Mesendoderm (in vitro differentiated cells): ENCODE results near the gene XKR3.
"Not testable (repeated sequence)": the region's sequence is repeated elsewhere in the genome, so short reads cannot be mapped to it uniquely, and the experiment has no call there.

Experiments used
- DNase-seq: peaks from one replicate; pipeline ENCODE4 v3.0.0; 2013
- H2AK5ac ChIP-seq: 2 replicates; pipeline ENCODE4 v1.6.1; 2013; ENCODE audit warnings: low read length, inconsistent platforms
- H2BK120ac ChIP-seq: 2 replicates; pipeline ENCODE4 v1.6.1; 2013; ENCODE audit warnings: low read depth, mild to moderate bottlenecking, low read length, moderate library complexity, mixed read lengths
- H2BK15ac ChIP-seq: replicated peaks from 2 replicates; pipeline ENCODE4 v1.6.1; 2013; ENCODE audit warnings: low read depth, mild to moderate bottlenecking, moderate library complexity
- H2BK5ac ChIP-seq: 2 replicates; pipeline ENCODE4 v1.6.1; 2013; ENCODE audit warnings: low read length, inconsistent platforms
- H3K18ac ChIP-seq: 2 replicates; pipeline ENCODE4 v1.6.1; 2013; ENCODE audit warnings: mild to moderate bottlenecking, low read length, mixed read lengths
- H3K23ac ChIP-seq: one replicate; pipeline ENCODE4 v1.6.1; 2013; ENCODE audit warnings: low read length
- H3K27ac ChIP-seq: 2 replicates; pipeline ENCODE4 v1.5.1; 2013; ENCODE audit warnings: low read depth, mild to moderate bottlenecking, inconsistent platforms, low read length, moderate library complexity
- H3K27me3 ChIP-seq: 2 replicates; pipeline ENCODE4 v1.6.1; 2013; ENCODE audit warnings: low read length, control low read depth, mild to moderate bottlenecking, inconsistent platforms; ENCODE audit not compliant: insufficient read depth, poor library complexity
- H3K36me3 ChIP-seq: 2 replicates; pipeline ENCODE4 v1.6.1; 2013; ENCODE audit warnings: low read length, inconsistent platforms; ENCODE audit not compliant: control insufficient read depth, insufficient read depth
- H3K4ac ChIP-seq: one replicate; pipeline ENCODE4 v1.6.1; 2013; ENCODE audit warnings: low read depth, mild to moderate bottlenecking, low read length, moderate library complexity
- H3K4me1 ChIP-seq: 2 replicates; pipeline ENCODE4 v1.6.1; 2013; ENCODE audit warnings: low read depth, low read length, inconsistent platforms; ENCODE audit not compliant: control insufficient read depth
- H3K4me2 ChIP-seq: 2 replicates; pipeline ENCODE4 v1.6.1; 2013; ENCODE audit warnings: low read length
- H3K4me3 ChIP-seq: 2 replicates; pipeline ENCODE4 v1.5.1; 2013; ENCODE audit warnings: mild to moderate bottlenecking, low read length
- H3K56ac ChIP-seq: one replicate; pipeline ENCODE4 v1.6.1; 2013; ENCODE audit warnings: low read length
- H3K79me1 ChIP-seq: 2 replicates; pipeline ENCODE4 v1.6.1; 2013; ENCODE audit warnings: low read length, inconsistent platforms
- H3K79me2 ChIP-seq: 2 replicates; pipeline ENCODE4 v1.6.1; 2013; ENCODE audit warnings: mild to moderate bottlenecking, low read length; ENCODE audit not compliant: control insufficient read depth, insufficient read depth
- H3K9ac ChIP-seq: 2 replicates; pipeline ENCODE4 v1.6.1; 2013; ENCODE audit warnings: low read length, inconsistent platforms
- H4K5ac ChIP-seq: one replicate; pipeline ENCODE4 v1.6.1; 2013; ENCODE audit warnings: low read length
- H4K8ac ChIP-seq: one replicate; pipeline ENCODE4 v1.6.1; 2013; ENCODE audit warnings: low read depth, mild to moderate bottlenecking, control low read depth, low read length, moderate library complexity
- WGBS: extraction: QIAGEN DNeasy Blood & Tissue Kit; methylation state at CpG from one replicate; pipeline ENCODE4 v1.1.7; 2013; ENCODE audit warnings: low lambda C conversion rate, missing lambda C conversion rate; ENCODE audit not compliant: insufficient coverage; ENCODE audit errors: extremely low coverage; 5-methylcytosine and 5-hydroxymethylcytosine counted together

Gene XKR3

GRCh38 chr22:16851268-16851996 is 26.2 kb upstream of the XKR3 start:
- not testable (repeated sequence) for H3K9ac ChIP-seq, H3K23ac ChIP-seq, H3K27me3 ChIP-seq, H3K36me3 ChIP-seq, H2AK5ac ChIP-seq, H2BK5ac ChIP-seq, H3K79me2 ChIP-seq, H3K4me3 ChIP-seq, H4K8ac ChIP-seq, H3K27ac ChIP-seq, H2BK15ac ChIP-seq, H3K79me1 ChIP-seq, H3K56ac ChIP-seq, H2BK120ac ChIP-seq, H4K5ac ChIP-seq, H3K4me1 ChIP-seq, H3K4ac ChIP-seq, H3K4me2 ChIP-seq, H3K18ac ChIP-seq
- WGBS: no CpG with 5 or more reads among the region's 1 CpG
- DNase-seq: peak; percentile 81

GRCh38 chr22:16847271-16847670 is 22.1 kb upstream of the XKR3 start:
- Histone ChIP-seq H3K4me1 (no peaks in the 10 kb centered on the region), H2AK5ac (no peak overlapping the region), H3K4ac (no peak overlapping the region), H3K79me2 (no peaks in the 10 kb centered on the region), H3K9ac (no peak overlapping the region), H3K4me3 (no peak overlapping the region), H2BK120ac (no peak overlapping the region), H3K27me3 (no peaks in the 10 kb centered on the region), H4K5ac (no peak overlapping the region), H3K79me1 (no peaks in the 10 kb centered on the region), H4K8ac (no peak overlapping the region), H3K27ac (no peak overlapping the region), H3K36me3 (no peaks in the 10 kb centered on the region), H2BK15ac (no peak overlapping the region), H3K56ac (no peak overlapping the region), H2BK5ac (no peak overlapping the region), H3K18ac (no peak overlapping the region), H3K23ac (no peak overlapping the region), H3K4me2 (no peak overlapping the region)
- WGBS: no CpG with 5 or more reads among the region's 1 CpG
- no peak for DNase-seq

GRCh38 chr22:16845881-16846280 is 20.7 kb upstream of the XKR3 start:
- Histone ChIP-seq H3K23ac (no peak overlapping the region), H3K4me3 (no peak overlapping the region), H2BK120ac (no peak overlapping the region), H3K79me2 (no peaks in the 10 kb centered on the region), H4K8ac (no peak overlapping the region), H3K36me3 (no peaks in the 10 kb centered on the region), H3K18ac (no peak overlapping the region), H3K27me3 (no peaks in the 10 kb centered on the region), H3K56ac (no peak overlapping the region), H3K27ac (no peak overlapping the region), H2BK5ac (no peak overlapping the region), H3K4me1 (no peaks in the 10 kb centered on the region), H2AK5ac (no peak overlapping the region), H4K5ac (no peak overlapping the region), H3K9ac (no peak overlapping the region), H3K4me2 (no peak overlapping the region), H2BK15ac (no peak overlapping the region), H3K4ac (no peak overlapping the region), H3K79me1 (no peaks in the 10 kb centered on the region)
- WGBS: no CpG with 5 or more reads among the region's 7 CpGs
- no peak for DNase-seq

GRCh38 chr22:16845465-16845864 is 20.3 kb upstream of the XKR3 start:
- Histone ChIP-seq H2AK5ac (no peak overlapping the region), H4K5ac (no peak overlapping the region), H2BK15ac (no peak overlapping the region), H3K36me3 (no peaks in the 10 kb centered on the region), H3K4ac (no peak overlapping the region), H3K56ac (no peak overlapping the region), H3K18ac (no peak overlapping the region), H3K9ac (no peak overlapping the region), H3K27me3 (no peaks in the 10 kb centered on the region), H4K8ac (no peak overlapping the region), H3K79me1 (no peaks in the 10 kb centered on the region), H3K4me3 (no peak overlapping the region), H3K79me2 (no peaks in the 10 kb centered on the region), H3K4me2 (no peak overlapping the region), H2BK120ac (no peak overlapping the region), H3K23ac (no peak overlapping the region), H3K27ac (no peak overlapping the region), H3K4me1 (no peaks in the 10 kb centered on the region), H2BK5ac (no peak overlapping the region)
- no peak for DNase-seq
- no CpG with 5 or more reads among the region's 7 CpGs for WGBS

- Histone ChIP-seq H4K5ac (no peak overlapping the region), H3K79me1 (no peaks in the 10 kb centered on the region), H2AK5ac (no peak overlapping the region), H3K9ac (no peak overlapping the region), H3K27ac (no peak overlapping the region), H3K18ac (no peak overlapping the region), H2BK5ac (no peak overlapping the region), H3K4me1 (no peaks in the 10 kb centered on the region), H4K8ac (no peak overlapping the region), H3K4me3 (no peak overlapping the region), H2BK15ac (no peak overlapping the region), H3K36me3 (no peaks in the 10 kb centered on the region), H3K4me2 (no peak overlapping the region), H3K56ac (no peak overlapping the region), H3K23ac (no peak overlapping the region), H3K27me3 (no peaks in the 10 kb centered on the region), H3K4ac (no peak overlapping the region), H3K79me2 (no peaks in the 10 kb centered on the region), H2BK120ac (no peak overlapping the region)
- DNase-seq: no peak
- WGBS: no CpG with 5 or more reads among the region's 7 CpGs
These were observed 19.3 kb upstream of the XKR3 start for GRCh38 chr22:16844529-16844928.

- Histone ChIP-seq H2AK5ac (no peak overlapping the region), H3K23ac (no peak overlapping the region), H3K36me3 (no peaks in the 10 kb centered on the region), H3K9ac (no peak overlapping the region), H2BK15ac (no peak overlapping the region), H4K8ac (no peak overlapping the region), H3K4me2 (no peak overlapping the region), H3K27ac (no peak overlapping the region), H3K4me1 (no peaks in the 10 kb centered on the region), H2BK120ac (no peak overlapping the region), H3K27me3 (no peaks in the 10 kb centered on the region), H3K56ac (no peak overlapping the region), H2BK5ac (no peak overlapping the region), H3K4me3 (no peak overlapping the region), H4K5ac (no peak overlapping the region), H3K18ac (no peak overlapping the region), H3K79me2 (no peaks in the 10 kb centered on the region), H3K79me1 (no peaks in the 10 kb centered on the region), H3K4ac (no peak overlapping the region)
- no peak for DNase-seq
- WGBS: no CpG with 5 or more reads among the region's 3 CpGs
These were observed 12.9 kb upstream of the XKR3 start for GRCh38 chr22:16838073-16838472.
